H1 (cell line): ENCODE measurements around the gene SLX9. TPM values are rescaled to one million over a fixed set of nuclear protein-coding genes. Genes with fewer than 3 reads are reported as not detected.

ENCODE experiments used
- CTCF ChIA-PET: fragments of 300-600 bp; sonication (Branson Sonifier 250); formaldehyde crosslinking; loops from one replicate; lab custom pipeline; 2021; ENCODE audit not compliant: partially characterized antibody; lab: Charles Lee
- POLR2A ChIA-PET: fragments of 300-600 bp; sonication (Branson Sonifier 250); formaldehyde crosslinking; loops from one replicate; lab custom pipeline; 2021; ENCODE audit warnings: inconsistent platforms; ENCODE audit not compliant: partially characterized antibody; lab: Charles Lee
- DNase-seq, 2 experiments: peaks; one replicate each; pipeline versions ENCODE4 v3.0.0 to v3.0.0-alpha.2; 2010 to 2022; ENCODE audit warnings: low spot score in 2 of 2, low read depth in 1 of 2, mixed read lengths in 1 of 2
- FAIRE-seq: peaks from 2 replicates; lab custom pipeline; 2011; peaks lifted over from hg19 to GRCh38; lab: Jason Lieb, UNC
- H2AFZ ChIP-seq: 2 replicates; pipeline ENCODE4 v1.8.1; 2012; ENCODE audit warnings: low read length, inconsistent platforms
- H2AK5ac ChIP-seq: 2 replicates; pipeline ENCODE4 v1.6.1; 2013; ENCODE audit warnings: low read depth, low read length
- H2BK120ac ChIP-seq: replicated peaks from 2 replicates; pipeline ENCODE3; 2013; ENCODE audit warnings: low read depth, low read length, inconsistent platforms
- H2BK12ac ChIP-seq: 2 replicates; pipeline ENCODE4 v1.6.1; 2013; ENCODE audit warnings: low read depth, low read length
- H2BK15ac ChIP-seq: 2 replicates; pipeline ENCODE4 v1.6.1; 2013; ENCODE audit warnings: low read length
- H2BK20ac ChIP-seq: 2 replicates; pipeline ENCODE4 v1.6.1; 2013; ENCODE audit warnings: low read length
- H2BK5ac ChIP-seq: 2 replicates; pipeline ENCODE4 v1.6.1; 2013; ENCODE audit warnings: low read depth, low read length
- H3K14ac ChIP-seq: 2 replicates; pipeline ENCODE4 v1.6.1; 2013; ENCODE audit warnings: inconsistent platforms; ENCODE audit not compliant: insufficient read length
- H3K18ac ChIP-seq: 2 replicates; pipeline ENCODE4 v1.6.1; 2013; ENCODE audit warnings: low read length; ENCODE audit errors: extremely low read depth
- H3K23ac ChIP-seq: 2 replicates; pipeline ENCODE4 v1.6.1; 2013; ENCODE audit warnings: inconsistent platforms; ENCODE audit not compliant: insufficient read length
- H3K23me2 ChIP-seq: 2 replicates; pipeline ENCODE4 v1.6.1; 2013; ENCODE audit warnings: low read depth, low read length
- H3K27ac ChIP-seq: 2 replicates; pipeline ENCODE4 v1.6.1; 2011; ENCODE audit warnings: low read depth, low read length, inconsistent platforms
- H3K27me3 ChIP-seq, 4 experiments: replicated peaks in 1 of 4; 1 replicate in 1 of 4; 2 replicates in 3 of 4; pipeline versions ENCODE4 v1.6.1 to v1.8.1; 2011 to 2013; ENCODE audit warnings: low read length in 3 of 4, mild to moderate bottlenecking in 3 of 4, inconsistent platforms in 2 of 4, mixed read lengths in 2 of 4, moderate library complexity in 1 of 4; ENCODE audit not compliant: control insufficient read depth in 3 of 4, insufficient read depth in 3 of 4; ENCODE audit errors: extremely low read depth in 1 of 4
- H3K36me3 ChIP-seq, 4 experiments: 2 replicates each; pipeline versions ENCODE4 v1.6.1 to v1.8.1; 2011 to 2013; ENCODE audit warnings: mild to moderate bottlenecking in 4 of 4, low read length in 3 of 4, moderate library complexity in 2 of 4, control low read depth in 1 of 4, inconsistent platforms in 1 of 4; ENCODE audit not compliant: insufficient read depth in 4 of 4, control insufficient read depth in 2 of 4
- H3K4ac ChIP-seq: replicated peaks from 2 replicates; pipeline ENCODE3; 2013; ENCODE audit warnings: low read length, low read depth, mixed read lengths, inconsistent platforms; ENCODE audit not compliant: insufficient read length
- H3K4me1 ChIP-seq, 4 experiments: replicated peaks in 1 of 4; 1 replicate in 1 of 4; 2 replicates in 3 of 4; pipeline versions ENCODE4 v1.6.1 to v1.8.1; 2011 to 2013; ENCODE audit warnings: low read length in 3 of 4, inconsistent platforms in 2 of 4, mixed read lengths in 1 of 4; ENCODE audit not compliant: insufficient read depth in 4 of 4, control insufficient read depth in 3 of 4
- H3K4me2 ChIP-seq, 2 experiments: 2 replicates each; pipeline versions ENCODE4 v1.6.1 to v1.8.1; 2011 to 2013; ENCODE audit warnings: low read depth in 2 of 2, low read length in 2 of 2, control low read depth in 1 of 2, inconsistent platforms in 1 of 2, mild to moderate bottlenecking in 1 of 2; ENCODE audit not compliant: insufficient read depth in 1 of 2
- H3K4me3 ChIP-seq, 4 experiments: fragments of 200-600, 300-600 bp in 1 of 4; sonication (generic), shearing (Covaris generic), sonication (Bioruptor Twin) in 1 of 4; 2 replicates each; pipeline versions ENCODE4 v1.5.1 to v1.8.1; 2011 to 2016; ENCODE audit warnings: low read length in 4 of 4, low read depth in 3 of 4, control low read depth in 2 of 4, inconsistent platforms in 2 of 4, mild to moderate bottlenecking in 2 of 4, mixed read lengths in 1 of 4, moderate library complexity in 1 of 4; ENCODE audit not compliant: insufficient read depth in 2 of 4; ENCODE audit errors: extremely low read depth in 1 of 4
- H3K56ac ChIP-seq: replicated peaks from 2 replicates; pipeline ENCODE3; 2013; ENCODE audit warnings: low read depth, mild to moderate bottlenecking, mixed read lengths, low read length, inconsistent platforms; ENCODE audit not compliant: insufficient read length
- H3K79me1 ChIP-seq: 2 replicates; pipeline ENCODE4 v1.6.1; 2013; ENCODE audit warnings: low read depth, low read length, control low read depth
- H3K79me2 ChIP-seq, 2 experiments: 2 replicates each; pipeline versions ENCODE4 v1.6.1 to v1.8.1; 2012 to 2013; ENCODE audit warnings: low read length in 2 of 2, mild to moderate bottlenecking in 2 of 2, inconsistent platforms in 1 of 2; ENCODE audit not compliant: insufficient read depth in 2 of 2, control insufficient read depth in 1 of 2
- H3K9ac ChIP-seq, 4 experiments: replicated peaks in 1 of 4; 1 replicate in 1 of 4; 2 replicates in 3 of 4; pipeline versions ENCODE4 v1.6.1 to v1.8.1; 2011 to 2013; ENCODE audit warnings: low read depth in 3 of 4, low read length in 3 of 4, control low read depth in 2 of 4, mild to moderate bottlenecking in 2 of 4, moderate library complexity in 2 of 4, inconsistent platforms in 1 of 4; ENCODE audit errors: extremely low read depth in 1 of 4
- H3K9me3 ChIP-seq, 2 experiments: 2 replicates each; pipeline versions ENCODE4 v1.6.1 to v1.8.1; 2012 to 2013; ENCODE audit warnings: mild to moderate bottlenecking in 2 of 2, moderate library complexity in 2 of 2, control low read depth in 1 of 2, inconsistent platforms in 1 of 2, low read depth in 1 of 2, low read length in 1 of 2, mixed read lengths in 1 of 2; ENCODE audit not compliant: insufficient read depth in 2 of 2
- H4K20me1 ChIP-seq, 2 experiments: replicated peaks in 1 of 2; 2 replicates each; pipeline versions ENCODE3 to v1.8.1; 2011 to 2013; ENCODE audit warnings: inconsistent platforms in 2 of 2, low read length in 2 of 2, mild to moderate bottlenecking in 1 of 2; ENCODE audit not compliant: insufficient read depth in 2 of 2, control insufficient read depth in 1 of 2
- H4K5ac ChIP-seq: 2 replicates; pipeline ENCODE4 v1.6.1; 2013; ENCODE audit warnings: low read length, low read depth, mixed read lengths, inconsistent platforms; ENCODE audit not compliant: insufficient read length
- H4K8ac ChIP-seq: 2 replicates; pipeline ENCODE4 v1.8.0; 2013; ENCODE audit warnings: mild to moderate bottlenecking, moderate library complexity, low read length, inconsistent platforms; ENCODE audit not compliant: insufficient read depth; ENCODE audit errors: extremely low read depth
- H4K91ac ChIP-seq: replicated peaks from 2 replicates; pipeline ENCODE3; 2013; ENCODE audit warnings: low read length, mixed read lengths, inconsistent platforms; ENCODE audit not compliant: insufficient read length
- ATF3 ChIP-seq: IDR thresholded peaks from 2 replicates; pipeline ENCODE4 v1.6.1; 2011; ENCODE audit warnings: low read depth, mild to moderate bottlenecking, low read length; ENCODE audit not compliant: insufficient read depth
- CEBPB ChIP-seq: IDR thresholded peaks from 2 replicates; pipeline ENCODE4 v1.6.1; 2012; ENCODE audit warnings: low read depth, low read length
- CHD2 ChIP-seq: IDR thresholded peaks from 2 replicates; pipeline ENCODE4 v1.6.1; 2012; ENCODE audit warnings: low read length, improper control_type of control experiment
- CREB1 ChIP-seq: IDR thresholded peaks from 2 replicates; pipeline ENCODE4 v1.6.1; 2012; ENCODE audit warnings: inconsistent platforms
- FOSL1 ChIP-seq: IDR thresholded peaks from 2 replicates; pipeline ENCODE4 v1.6.1; 2011; ENCODE audit warnings: mild to moderate bottlenecking, low read depth, low read length, moderate library complexity; ENCODE audit not compliant: insufficient read depth
- GTF2F1 ChIP-seq: IDR thresholded peaks from 2 replicates; pipeline ENCODE4 v1.6.1; 2012; ENCODE audit warnings: low read depth, low read length, improper control_type of control experiment, borderline replicate concordance
- JUN ChIP-seq: IDR thresholded peaks from 2 replicates; pipeline ENCODE4 v1.6.1; 2011; ENCODE audit warnings: low read depth, mild to moderate bottlenecking, improper control_type of control experiment, low read length
- NANOG ChIP-seq: IDR thresholded peaks from 2 replicates; pipeline ENCODE4 v1.6.1; 2011; ENCODE audit warnings: low read length, low read depth, mild to moderate bottlenecking, inconsistent platforms; ENCODE audit not compliant: insufficient read depth, poor library complexity, severe bottlenecking
- RFX5 ChIP-seq: IDR thresholded peaks from 2 replicates; pipeline ENCODE4 v1.6.1; 2011; ENCODE audit warnings: low read depth, low read length, improper control_type of control experiment, borderline replicate concordance
- RXRA ChIP-seq: IDR thresholded peaks from 2 replicates; pipeline ENCODE4 v1.6.1; 2011; ENCODE audit warnings: low read depth, mild to moderate bottlenecking, low read length, moderate library complexity; ENCODE audit not compliant: insufficient read depth
- SIX5 ChIP-seq: IDR thresholded peaks from 2 replicates; pipeline ENCODE4 v1.6.1; 2011; ENCODE audit warnings: mild to moderate bottlenecking, low read depth, low read length
- TAF7 ChIP-seq: optimal IDR thresholded peaks from 2 replicates; pipeline ENCODE3; 2011; ENCODE audit warnings: low read depth, mild to moderate bottlenecking, inconsistent platforms, low read length, moderate library complexity, borderline replicate concordance
- WGBS, 2 experiments: shearing (Covaris generic) in 1 of 2; methylation state at CpG; one replicate each; pipeline versions ENCODE4 v1.1.6 to v1.1.7; 2013 to 2015; ENCODE audit warnings: low lambda C conversion rate in 2 of 2, mixed read lengths in 2 of 2, inconsistent platforms in 1 of 2, low coverage in 1 of 2, missing lambda C conversion rate in 1 of 2; ENCODE audit not compliant: insufficient replicate concordance in 2 of 2, insufficient coverage in 1 of 2, insufficient read length in 1 of 2; ENCODE audit errors: extremely low coverage in 1 of 2, missing lambda C conversion rate in 1 of 2; 5-methylcytosine and 5-hydroxymethylcytosine counted together
- polyA plus RNA-seq, 7 experiments: library from polyadenylated mRNA; depleted of rRNA in 3 of 7; stranded (reverse) in 5 of 7; unstranded in 2 of 7; fragments of >200 nt in 5 of 7; fragments of 200-250 nt in 2 of 7; gene quantifications; 1 replicate in 5 of 7; 2 replicates in 1 of 7; 4 replicates in 1 of 7; pipeline versions ENCODE4 v1.2.1 to v1.2.3, GENCODE V29; 2011 to 2013; ENCODE audit warnings: missing spikeins in 2 of 7, mixed read lengths in 2 of 7
- total RNA-seq: library from RNA; stranded (reverse); fragmentation: NEBNext Ultra II Directional; extraction: Animal tissue kit (Norgen Biotek cat#: 25700); gene quantifications from 2 replicates; pipeline ENCODE4 v1.2.1, GENCODE V29; 2021

Gene SLX9
- total and polyA plus RNA-seq, 2 of the 8 experiments (the other 6 are each of a cell fraction or from before 2014, with no cell fraction given): 17.7 to 57.3 TPM

DNA sequence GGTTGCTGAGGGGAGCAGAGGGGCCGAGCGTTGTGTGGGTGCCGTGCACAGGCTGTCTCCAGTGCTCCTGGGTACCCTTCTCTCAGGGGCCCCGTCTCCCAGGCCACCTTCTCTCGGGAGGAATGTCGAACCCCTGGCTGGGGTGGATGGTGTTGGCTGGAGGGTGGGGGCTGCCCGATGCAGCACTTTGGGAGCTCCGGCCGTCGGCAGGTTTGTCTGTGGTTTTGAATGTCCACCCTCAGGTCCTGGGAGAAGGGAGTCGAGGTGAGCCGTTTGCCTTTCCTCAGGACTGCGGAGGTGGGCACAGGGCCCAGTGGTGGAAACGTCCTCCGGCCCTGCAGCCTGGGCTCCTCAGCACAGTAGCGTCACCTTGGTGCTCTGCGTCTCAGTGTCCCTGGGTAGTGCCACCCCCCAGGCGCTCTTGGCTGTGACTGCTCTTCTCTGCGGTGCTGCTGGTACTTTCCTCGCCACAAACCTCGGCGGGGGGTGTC lies 14.5 kb downstream of the SLX9 start:
- no peaks in the 10 kb centered on the region for H3K9me3 ChIP-seq
- FAIRE-seq: no peak
- 91% methylated on average over 17 of the region's 22 CpGs; no CpG with 5 or more reads in 1 of the 2 experiments for WGBS, 2 experiments
- H3K18ac ChIP-seq: no peak overlapping the region
- no peak overlapping the region for H4K8ac ChIP-seq
- H2BK15ac ChIP-seq: no peak overlapping the region
- H4K20me1 ChIP-seq: peaks cover 27 to 64% of the 10 kb centered on the region in 2 experiments
- no peaks in the 10 kb centered on the region; a peak in 1 of 7 replicates for H3K4me1 ChIP-seq
- no peak overlapping the region for H4K91ac ChIP-seq
- no peak overlapping the region for H3K56ac ChIP-seq
- no peak overlapping the region for H4K5ac ChIP-seq
- no peak overlapping the region for H2BK12ac ChIP-seq
- POLR2A ChIA-PET: interaction anchor here (0.9 kb wide), 1 partner anchor 14 kb away, joined by 3 read pairs; the partner anchor contains the start of gene SLX9
- no peak overlapping the region for H3K27ac ChIP-seq
- H3K36me3 ChIP-seq: peaks cover 3 to 20% (median 12%) of the 10 kb centered on the region in 4 experiments; a peak in 5 of 8 replicates
- no peak for DNase-seq
- TF ChIP-seq CREB1: no peak
- TF ChIP-seq ATF3: no peak
- TF ChIP-seq JUN: no peak
- TF ChIP-seq CEBPB: no peak
- TF ChIP-seq RFX5: no peak
- no peak for TF ChIP-seq TAF7
- no peak for TF ChIP-seq NANOG
- no peak for TF ChIP-seq RXRA
- TF ChIP-seq SIX5: no peak
- no peak for TF ChIP-seq CHD2
- no peak for TF ChIP-seq FOSL1
- TF ChIP-seq GTF2F1: no peak
- no peak overlapping the region for H2AK5ac ChIP-seq
- CTCF ChIA-PET: interaction anchor here (0.9 to 5.7 kb wide), 9 partner anchors 23 to 174 kb away, joined by 3 to 29 read pairs (median 3); no protein-coding TSS in a partner anchor
- H3K14ac ChIP-seq: no peak overlapping the region
- peaks cover 5 to 73% of the 10 kb centered on the region in 2 experiments; a peak in 3 of 4 replicates for H3K79me2 ChIP-seq
- no peaks in the 10 kb centered on the region for H3K27me3 ChIP-seq
- H3K4ac ChIP-seq: no peak overlapping the region
- H2BK5ac ChIP-seq: no peak overlapping the region
- peaks cover 24% of the 10 kb centered on the region for H3K79me1 ChIP-seq
- H3K23ac ChIP-seq: no peak overlapping the region
- H3K4me2 ChIP-seq: no peak overlapping the region
- no peak overlapping the region; a peak in 1 of 7 replicates for H3K9ac ChIP-seq
- H2BK120ac ChIP-seq: no peak overlapping the region
- no peak overlapping the region for H2AFZ ChIP-seq
- no peaks in the 10 kb centered on the region for H3K23me2 ChIP-seq
- no peak overlapping the region for H2BK20ac ChIP-seq
- no peak overlapping the region for H3K4me3 ChIP-seq
